GM21515 (cell line): ENCODE data around the gene TCEAL7.
"Not testable (repeated sequence)": the region's sequence is repeated elsewhere in the genome, so short reads cannot be mapped to it uniquely, and the experiment has no call there.

Experiments
- ATAC-seq: cut with Tn5 transposase; IDR thresholded peaks from one replicate; pipeline ENCODE4 v1.9.1; 2021; ENCODE audit not compliant: unreplicated experiment

TCEAL7 gene

GRCh38 chrX:103329991-103330390 is at the start of gene TCEAL7:
TCEAL7 (plus strand) TSS chrX:103330239; CDS start chrX:103331404, 1,165 bp downstream.
- no peak for ATAC-seq

GRCh38 chrX:103293118-103293517 is 36.9 kb upstream of the TCEAL7 start:
- no peak for ATAC-seq

- ATAC-seq: no peak
Measured at GRCh38 chrX:103304705-103305104, 25.3 kb upstream of the TCEAL7 start.

- not testable (repeated sequence) for ATAC-seq
Measured at GRCh38 chrX:103305666-103306065, 24.4 kb upstream of the TCEAL7 start.

- ATAC-seq: no peak
Measured at GRCh38 chrX:103309860-103310554, 20.0 kb upstream of the TCEAL7 start.

- peak; percentile 99 for ATAC-seq
Measured at GRCh38 chrX:103310555-103311398, 19.3 kb upstream of the TCEAL7 start, which contains the start of gene BEX2. BEX2 (minus strand) TSS chrX:103310990; CDS start chrX:103309976, 1,014 bp downstream.

GRCh38 chrX:103311399-103311780 is 18.6 kb upstream of the TCEAL7 start:
- ATAC-seq: no peak

GRCh38 chrX:103330681-103331288 is 746 bp downstream of the TCEAL7 start:
- no peak for ATAC-seq

- ATAC-seq: no peak
Measured at GRCh38 chrX:103338663-103339062, 8.6 kb downstream of the TCEAL7 start.

- ATAC-seq: peak; percentile 67
Measured at GRCh38 chrX:103343105-103343504, 13.1 kb downstream of the TCEAL7 start.

GRCh38 chrX:103344606-103345005 is 14.6 kb downstream of the TCEAL7 start:
- ATAC-seq: no peak

GRCh38 chrX:103347682-103348397 is 17.8 kb downstream of the TCEAL7 start:
- ATAC-seq: no peak

- ATAC-seq: no peak
Measured at GRCh38 chrX:103356130-103356798, 26.2 kb downstream of the TCEAL7 start, which contains the start of gene TCEAL9. TCEAL9 (plus strand) TSS chrX:103356506; CDS start chrX:103357685, 1,179 bp downstream.

GRCh38 chrX:103356858-103357257 is 26.8 kb downstream of the TCEAL7 start:
- no peak for ATAC-seq

- no peak for ATAC-seq
Measured at GRCh38 chrX:103357871-103358270, 27.8 kb downstream of the TCEAL7 start.

GRCh38 chrX:103359605-103360004 is 29.6 kb downstream of the TCEAL7 start:
- ATAC-seq: not testable (repeated sequence)

- ATAC-seq: no peak
Measured at GRCh38 chrX:103360092-103360491, 30.1 kb downstream of the TCEAL7 start.

GRCh38 chrX:103360916-103361315 is 30.9 kb downstream of the TCEAL7 start:
- ATAC-seq: no peak

- no peak for ATAC-seq
Measured at GRCh38 chrX:103361798-103362197, 31.8 kb downstream of the TCEAL7 start.

GRCh38 chrX:103362474-103362873 is 32.4 kb downstream of the TCEAL7 start:
- no peak for ATAC-seq
